ENCODE data around the gene PTGIS.

The PTGIS gene

DNA sequence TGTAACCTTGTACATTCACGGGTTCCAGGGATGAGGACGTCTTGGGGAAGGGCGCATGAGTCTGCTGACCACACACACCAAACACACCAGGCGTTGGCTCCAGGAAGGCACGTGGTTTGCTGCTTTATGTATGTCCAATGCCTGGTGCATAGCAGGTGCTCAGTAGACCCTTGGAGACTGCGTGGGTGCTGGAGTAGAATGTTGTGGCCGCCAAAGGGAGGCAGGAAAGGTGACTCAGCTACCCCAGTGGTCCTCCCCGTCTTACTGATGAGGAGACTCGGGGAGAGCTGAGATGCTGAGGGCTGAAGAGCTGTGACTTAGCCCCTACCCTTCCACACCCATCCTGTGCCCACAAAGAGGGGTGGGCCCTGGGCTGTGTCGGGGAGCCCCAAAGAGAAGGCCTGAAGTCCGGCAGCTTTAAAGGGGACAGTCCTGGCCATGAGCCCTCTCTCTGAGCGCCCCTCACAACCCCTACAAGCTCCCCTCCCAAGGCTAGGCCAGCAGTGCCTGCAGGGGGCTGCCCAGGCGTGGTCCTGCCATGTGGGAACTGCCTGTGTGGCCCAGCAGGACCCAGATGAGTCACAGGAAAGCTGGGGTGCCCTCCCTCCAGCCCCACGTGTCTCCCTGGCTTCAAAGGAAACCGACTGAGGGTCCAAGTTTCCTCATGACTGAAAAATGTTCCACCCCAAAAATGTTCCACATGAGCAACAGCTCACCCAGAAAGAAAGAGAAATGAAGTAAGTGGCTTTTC lies 28.0 kb upstream of the PTGIS start:
- no peak for DNase-seq (ENCODE audit: low read depth, low spot score)

DNA sequence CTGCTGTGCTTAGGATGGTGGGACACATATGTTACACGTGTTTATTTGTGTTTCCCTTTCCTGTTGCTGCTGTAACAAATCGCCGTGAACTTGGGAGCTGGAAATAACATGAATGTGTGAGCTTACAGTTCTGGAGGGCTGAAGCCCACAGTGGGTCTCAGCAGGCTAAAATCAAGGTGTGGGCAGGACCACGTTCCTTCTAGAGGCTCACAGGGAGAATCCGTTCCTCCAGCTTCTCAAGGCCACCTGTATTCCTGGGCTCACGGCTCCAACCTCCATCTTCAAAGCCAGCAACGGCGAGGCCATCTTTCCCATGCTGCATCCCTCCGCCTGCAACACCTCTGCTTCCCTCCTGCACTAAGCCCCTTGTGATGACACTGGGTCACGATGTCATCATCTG lies 27.4 kb upstream of the PTGIS start:
- no peak for DNase-seq (ENCODE audit: low read depth, low spot score)

- no peak for DNase-seq (ENCODE audit: low read depth, low spot score)
These were observed 27.0 kb upstream of the PTGIS start for GRCh38 chr20:49594931-49595315.

GRCh38 chr20:49594143-49594930 lies 26.4 kb upstream of the PTGIS start:
- no peak for DNase-seq (ENCODE audit: low read depth, low spot score)

GRCh38 chr20:49593466-49594142 lies 25.7 kb upstream of the PTGIS start:
- DNase-seq (ENCODE audit: low read depth, low spot score), result no peak

DNA sequence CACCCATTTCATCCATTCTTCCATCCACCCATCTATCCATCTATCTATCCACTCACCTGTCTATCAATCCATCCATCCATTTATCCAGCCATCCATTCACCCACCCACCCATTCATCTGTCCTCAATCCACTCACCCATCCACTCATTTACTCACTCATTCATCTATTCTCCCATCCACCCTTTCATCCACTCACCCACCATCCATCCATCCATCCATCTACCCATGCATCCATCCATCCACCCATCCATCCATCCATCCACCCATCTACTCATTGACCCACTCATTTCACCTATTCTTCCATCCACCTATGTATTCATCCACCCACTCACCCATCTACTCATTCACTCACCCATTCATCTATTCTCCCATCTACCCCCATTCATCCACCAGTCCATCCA lies 24.2 kb upstream of the PTGIS start:
- DNase-seq (ENCODE audit: low read depth, low spot score), result no peak

- no peak for DNase-seq (ENCODE audit: low read depth, low spot score)
These were observed 23.4 kb upstream of the PTGIS start for GRCh38 chr20:49591217-49591865.

- DNase-seq (ENCODE audit: low read depth, low spot score), result no peak
These were observed 22.5 kb upstream of the PTGIS start for GRCh38 chr20:49590163-49591017.

GRCh38 chr20:49589747-49590146 lies 21.8 kb upstream of the PTGIS start:
- DNase-seq (ENCODE audit: low read depth, low spot score), result no peak

GRCh38 chr20:49587111-49587570 lies 19.2 kb upstream of the PTGIS start:
- DNase-seq (ENCODE audit: low read depth, low spot score), result no peak

DNA sequence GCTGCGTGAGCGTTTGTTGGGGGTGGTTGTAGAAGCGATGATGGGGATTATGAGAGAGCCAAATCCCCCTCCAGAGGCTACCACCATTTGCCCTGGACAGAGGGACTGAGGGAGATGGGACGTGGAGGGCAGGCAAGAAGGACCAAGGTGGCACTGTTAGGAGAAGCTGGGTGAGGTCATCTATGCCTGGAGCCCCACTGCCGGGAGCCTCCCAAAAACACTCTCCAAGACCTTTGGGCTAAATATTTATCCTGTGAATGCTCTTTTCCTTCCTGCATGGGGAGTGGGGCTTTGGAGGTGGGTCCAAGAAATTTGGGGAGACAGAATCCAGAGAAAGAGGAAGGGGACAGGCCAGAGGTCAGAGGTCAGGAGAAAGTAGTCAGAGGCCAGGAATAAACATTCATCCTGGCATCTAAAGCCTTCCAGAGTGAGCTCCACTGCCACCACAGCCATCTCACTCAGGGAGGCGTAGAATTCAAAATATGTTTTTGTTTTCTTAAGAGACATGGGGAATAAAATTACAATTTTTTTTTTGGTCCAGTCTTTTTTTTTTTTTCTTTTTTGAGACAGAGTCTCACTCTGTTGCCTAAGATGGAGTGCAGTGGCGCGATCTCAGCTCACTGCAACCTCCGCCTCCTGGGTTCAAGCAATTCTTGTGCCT lies 17.8 kb upstream of the PTGIS start:
- no peak for DNase-seq (ENCODE audit: low read depth, low spot score)

DNA sequence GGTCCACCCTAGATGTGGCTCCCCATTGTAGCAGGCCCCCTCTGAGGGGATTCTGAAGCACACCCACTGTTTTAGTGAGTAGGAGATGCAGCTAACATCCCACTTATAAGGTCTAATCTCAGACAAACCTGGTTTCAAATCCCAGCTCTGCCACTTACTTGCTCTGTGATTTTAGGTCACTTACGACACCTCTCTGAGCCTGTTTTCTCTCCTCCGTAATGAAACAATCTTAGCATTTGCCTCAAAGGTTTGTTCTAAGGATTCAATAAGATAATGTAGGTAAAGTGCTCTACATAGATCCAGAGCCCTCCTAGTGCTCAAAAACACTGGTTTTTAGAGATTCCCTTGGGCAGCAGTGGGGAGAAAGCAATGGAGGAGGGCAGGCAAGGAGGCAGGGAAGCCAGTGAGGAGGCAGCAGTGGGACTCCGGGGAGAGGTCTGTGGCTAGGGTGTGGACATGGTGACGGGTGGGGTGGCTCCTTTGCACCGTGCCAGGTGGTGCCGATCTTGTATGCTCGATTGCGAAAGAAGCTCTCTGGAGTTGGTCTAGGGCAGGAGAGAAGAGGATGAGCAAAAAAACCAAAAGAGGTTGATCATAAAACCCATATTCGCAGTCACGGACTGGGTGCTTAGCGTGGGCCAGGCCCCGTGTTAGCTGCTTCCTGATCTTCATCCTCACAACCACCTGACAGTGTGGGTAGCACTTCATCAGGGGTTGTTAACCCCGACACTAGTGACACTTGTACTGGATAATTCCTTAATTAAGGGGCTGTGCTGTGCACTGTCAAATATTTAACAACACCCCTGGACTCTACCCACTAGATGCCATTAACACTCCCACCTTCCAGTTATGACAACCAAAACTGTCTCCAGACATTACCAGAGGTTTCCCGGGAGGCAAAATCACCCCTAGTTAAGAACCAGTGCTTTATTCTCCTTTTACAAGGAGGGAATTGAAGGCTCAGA lies 16.8 kb upstream of the PTGIS start:
- no peak for DNase-seq (ENCODE audit: low read depth, low spot score)

GRCh38 chr20:49583669-49584417 lies 15.9 kb upstream of the PTGIS start:
- no peak for DNase-seq (ENCODE audit: low read depth, low spot score)

GRCh38 chr20:49583343-49583668 lies 15.4 kb upstream of the PTGIS start:
- DNase-seq (ENCODE audit: low read depth, low spot score), result no peak

GRCh38 chr20:49582413-49583334 lies 14.7 kb upstream of the PTGIS start:
- DNase-seq (ENCODE audit: low read depth, low spot score), result no peak

GRCh38 chr20:49581482-49581881 lies 13.5 kb upstream of the PTGIS start:
- DNase-seq (ENCODE audit: low read depth, low spot score), result no peak

DNA sequence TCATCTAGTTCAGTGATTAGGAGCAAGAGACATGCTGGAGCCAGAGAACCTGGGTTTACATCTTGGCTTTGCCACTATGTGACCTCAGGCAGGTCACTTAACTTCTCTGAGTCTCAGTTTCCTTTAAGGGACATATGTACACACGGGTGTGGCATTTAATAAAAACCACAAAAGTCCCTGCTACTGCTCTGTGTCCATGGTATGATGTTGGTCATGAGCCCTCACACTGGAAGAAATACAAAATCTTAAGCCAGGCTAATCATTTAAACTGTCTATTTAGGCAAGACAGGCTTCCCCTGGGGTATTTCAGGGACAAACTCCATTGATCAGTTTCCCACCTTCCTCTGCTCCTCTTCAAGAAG lies 12.9 kb upstream of the PTGIS start:
- DNase-seq (ENCODE audit: low read depth, low spot score), result no peak

Data from activated naive CD8-positive, alpha-beta T cell treated with anti-CD3 and anti-CD28 coated beads, Interleukin-2, amount 50 U/mL, for 16 hours (primary cell).